Spleen (tissue), 11 donors: ENCODE measurements around the gene FSHR. TPM values are rescaled to one million over a fixed set of nuclear protein-coding genes. Genes with fewer than 3 reads are reported as not detected.

Experiments
- DNase-seq: peaks from one replicate; pipeline ENCODE4 v3.0.0-alpha.2; 2020
- H3K27ac ChIP-seq, 8 donors: fragments of 200-600 bp; sonication (generic) in 7 of 8; 1 replicate in 4 of 8; 2 replicates in 4 of 8; pipeline versions ENCODE4 v1.5.0 to v1.8.0; 2016 to 2021; ENCODE audit warnings: inconsistent platforms in 4 of 8, mild to moderate bottlenecking in 4 of 8, moderate library complexity in 1 of 8
- H3K27me3 ChIP-seq, 7 donors: fragments of 200-600 bp; sonication (generic) in 6 of 7; replicated peaks in 1 of 7; 1 replicate in 4 of 7; 2 replicates in 3 of 7; pipeline versions ENCODE4 v1.5.0 to v1.8.0; 2016 to 2021; ENCODE audit warnings: inconsistent platforms in 3 of 7, mild to moderate bottlenecking in 1 of 7
- H3K36me3 ChIP-seq, 6 donors: fragments of 200-600 bp; sonication (generic) in 5 of 6; 1 replicate in 4 of 6; 2 replicates in 2 of 6; pipeline versions ENCODE4 v1.5.0 to v1.8.0; 2016 to 2021; ENCODE audit warnings: inconsistent platforms in 2 of 6
- H3K4me1 ChIP-seq, 6 donors: fragments of 200-600 bp; sonication (generic) in 5 of 6; 1 replicate in 3 of 6; 2 replicates in 3 of 6; pipeline versions ENCODE4 v1.5.0 to v1.8.0; 2016 to 2021; ENCODE audit warnings: inconsistent platforms in 3 of 6
- H3K4me3 ChIP-seq, 8 donors: fragments of 200-600 bp; sonication (generic) in 7 of 8; 1 replicate in 4 of 8; 2 replicates in 4 of 8; pipeline versions ENCODE4 v1.5.0 to v1.8.0; 2016 to 2021; ENCODE audit warnings: inconsistent platforms in 4 of 8, mild to moderate bottlenecking in 4 of 8, moderate library complexity in 2 of 8
- H3K9me3 ChIP-seq, 8 donors: fragments of 200-600 bp; sonication (generic) in 7 of 8; 1 replicate in 4 of 8; 2 replicates in 4 of 8; pipeline versions ENCODE4 v1.5.0 to v1.8.0; 2016 to 2021; ENCODE audit warnings: inconsistent platforms in 4 of 8
- POLR2A ChIP-seq, 3 donors: fragments of 450-650 bp; IDR thresholded peaks; one replicate each; pipeline ENCODE4 v1.5.1; 2017; ENCODE audit warnings: antibody characterized with exemption in 3 of 3, mild to moderate bottlenecking in 1 of 3
- POLR2AphosphoS5 ChIP-seq, 3 donors: sonication (generic); formaldehyde crosslinking; IDR thresholded peaks; one replicate each; pipeline ENCODE4 v1.5.1; 2017; ENCODE audit warnings: antibody characterized with exemption in 3 of 3
- WGBS, 5 donors: extraction: QIAGEN DNeasy Blood & Tissue Kit in 3 of 5; methylation state at CpG; one replicate each; pipeline versions ENCODE4 v1.1.5 to v1.1.7; 2013 to 2018; 5-methylcytosine and 5-hydroxymethylcytosine counted together
- intact Hi-C: fragments of 100-400 bp; cut with DNase I; formaldehyde crosslinking; loops from one replicate; pipeline ENCODE4 v1.15.0; 2023; ENCODE audit warnings: low total_unique reads
- polyA plus RNA-seq, 3 donors: library from polyadenylated mRNA; stranded (reverse); fragments of 200-250 nt; gene quantifications; one replicate each; pipeline ENCODE4 v1.2.1, GENCODE V29; 2013
- total RNA-seq, 7 donors: library from RNA; depleted of rRNA in 3 of 7; stranded (reverse); fragments of >200 nt in 3 of 7; fragmentation: NEBNext Ultra II Directional in 4 of 7; extraction: Animal tissue kit (Norgen Biotek cat#: 25700) in 4 of 7; gene quantifications; one replicate each; pipeline versions ENCODE4 v1.1.0 to v1.2.1, GENCODE V29; 2016 to 2021
- TF ChIP-seq, protein P1 (sequence below), 11 experiments: fragments of 200-600 bp in 7 of 11; fragments of 450-650 bp in 4 of 11; sonication (generic) in 4 of 11; IDR thresholded peaks in 8 of 11; conservative IDR thresholded peaks in 3 of 11; 1 replicate in 7 of 11; 2 replicates in 4 of 11; pipeline versions ENCODE4 v1.4.0 to v1.8.0; 2016 to 2021; ENCODE audit warnings: antibody characterized with exemption in 11 of 11, inconsistent platforms in 4 of 11, mild to moderate bottlenecking in 1 of 11
- donor health status: healthy with polysubstance abuse.
- donor health status: DM: no; HTN: no; CAD: no; lungs with moderate emphysema.
- donor health status: DM: no; HTN: no; CAD: no.
- donor health status: Bipolar disorder and iron deficiency.
- donor health status: healthy.
- donor health status: DM: no; HTN: no; CAD: no.
- donor health status: DM: yes; HTN: yes; CAD: no.

FSHR gene
- total and polyA plus RNA-seq, 10 donors, result 0.03 TPM; not detected in 9

DNA sequence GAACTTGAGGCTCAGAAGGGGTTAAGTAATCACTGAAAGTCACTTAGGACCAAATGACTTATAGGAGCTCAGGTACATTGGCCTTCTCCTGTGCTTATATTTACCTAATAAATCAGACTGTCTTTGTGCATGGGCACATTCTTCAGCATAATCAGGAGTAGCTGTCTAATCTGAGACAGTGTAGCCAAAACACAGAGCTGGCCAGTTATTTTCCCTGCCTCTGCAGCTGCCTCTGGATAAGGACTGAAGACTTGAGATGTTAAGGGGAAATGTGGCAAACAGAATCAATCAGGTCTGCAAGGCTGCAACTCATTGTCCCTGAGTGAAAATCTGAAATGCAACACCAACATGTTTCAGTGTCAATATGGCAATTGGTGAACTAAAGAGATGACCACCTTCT, 1.5 kb downstream of the FSHR start:
- H3K4me3 ChIP-seq, result no peak overlapping the region
- no peak for DNase-seq
- peaks cover 0 to 5% (median 0%) of the 10 kb centered on the region in 8 donors for H3K9me3 ChIP-seq
- no peak overlapping the region for H3K27ac ChIP-seq
- no peaks in the 10 kb centered on the region for H3K27me3 ChIP-seq
- intact Hi-C loops, result no loop called here
- TF ChIP-seq, protein P1, sequence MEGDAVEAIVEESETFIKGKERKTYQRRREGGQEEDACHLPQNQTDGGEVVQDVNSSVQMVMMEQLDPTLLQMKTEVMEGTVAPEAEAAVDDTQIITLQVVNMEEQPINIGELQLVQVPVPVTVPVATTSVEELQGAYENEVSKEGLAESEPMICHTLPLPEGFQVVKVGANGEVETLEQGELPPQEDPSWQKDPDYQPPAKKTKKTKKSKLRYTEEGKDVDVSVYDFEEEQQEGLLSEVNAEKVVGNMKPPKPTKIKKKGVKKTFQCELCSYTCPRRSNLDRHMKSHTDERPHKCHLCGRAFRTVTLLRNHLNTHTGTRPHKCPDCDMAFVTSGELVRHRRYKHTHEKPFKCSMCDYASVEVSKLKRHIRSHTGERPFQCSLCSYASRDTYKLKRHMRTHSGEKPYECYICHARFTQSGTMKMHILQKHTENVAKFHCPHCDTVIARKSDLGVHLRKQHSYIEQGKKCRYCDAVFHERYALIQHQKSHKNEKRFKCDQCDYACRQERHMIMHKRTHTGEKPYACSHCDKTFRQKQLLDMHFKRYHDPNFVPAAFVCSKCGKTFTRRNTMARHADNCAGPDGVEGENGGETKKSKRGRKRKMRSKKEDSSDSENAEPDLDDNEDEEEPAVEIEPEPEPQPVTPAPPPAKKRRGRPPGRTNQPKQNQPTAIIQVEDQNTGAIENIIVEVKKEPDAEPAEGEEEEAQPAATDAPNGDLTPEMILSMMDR (IDR thresholded peaks at IDR 0.05 in 8 of 11, conservative IDR thresholded peaks at IDR 0.05 in 3 of 11), result no peak
- TF ChIP-seq POLR2AphosphoS5 (IDR thresholded peaks at IDR 0.05) (no peak), POLR2A (IDR thresholded peaks at IDR 0.05) (no peak)
- no peaks in the 10 kb centered on the region for H3K4me1 ChIP-seq
- no peaks in the 10 kb centered on the region for H3K36me3 ChIP-seq

GRCh38 chr2:49146401-49146800, 7.9 kb downstream of the FSHR start:
- Histone ChIP-seq H3K4me1 (no peaks in the 10 kb centered on the region), H3K27me3 (no peaks in the 10 kb centered on the region), H3K9me3 (no peaks in the 10 kb centered on the region), H3K4me3 (no peak overlapping the region), H3K27ac (no peak overlapping the region), H3K36me3 (no peaks in the 10 kb centered on the region)
- DNase-seq, result no peak
- intact Hi-C loops, result no loop called here
- TF ChIP-seq POLR2A (IDR thresholded peaks at IDR 0.05) (no peak), POLR2AphosphoS5 (IDR thresholded peaks at IDR 0.05) (no peak)
- TF ChIP-seq, protein P1 (IDR thresholded peaks at IDR 0.05 in 8 of 11, conservative IDR thresholded peaks at IDR 0.05 in 3 of 11), result no peak
- WGBS, 5 donors, result 73 to 83% (median 80%) methylated on average over 3 of the region's 3 CpGs

GRCh38 chr2:49131801-49132200, 22.5 kb downstream of the FSHR start:
- WGBS, 5 donors, result 57 to 77% (median 66%) methylated on average over 1 of the region's 1 CpG
- DNase-seq, result no peak
- TF ChIP-seq, protein P1 (IDR thresholded peaks at IDR 0.05 in 8 of 11, conservative IDR thresholded peaks at IDR 0.05 in 3 of 11), result no peak
- TF ChIP-seq POLR2AphosphoS5 (IDR thresholded peaks at IDR 0.05), result no peak
- no peak for TF ChIP-seq POLR2A (IDR thresholded peaks at IDR 0.05)
- H3K9me3 ChIP-seq, result peaks cover 0 to 27% (median 19%) of the 10 kb centered on the region in 8 donors
- intact Hi-C loops, result no loop called here
- no peak overlapping the region for H3K27ac ChIP-seq
- H3K27me3 ChIP-seq, result no peaks in the 10 kb centered on the region
- H3K4me3 ChIP-seq, result no peak overlapping the region
- no peaks in the 10 kb centered on the region for H3K36me3 ChIP-seq
- no peaks in the 10 kb centered on the region for H3K4me1 ChIP-seq

DNA sequence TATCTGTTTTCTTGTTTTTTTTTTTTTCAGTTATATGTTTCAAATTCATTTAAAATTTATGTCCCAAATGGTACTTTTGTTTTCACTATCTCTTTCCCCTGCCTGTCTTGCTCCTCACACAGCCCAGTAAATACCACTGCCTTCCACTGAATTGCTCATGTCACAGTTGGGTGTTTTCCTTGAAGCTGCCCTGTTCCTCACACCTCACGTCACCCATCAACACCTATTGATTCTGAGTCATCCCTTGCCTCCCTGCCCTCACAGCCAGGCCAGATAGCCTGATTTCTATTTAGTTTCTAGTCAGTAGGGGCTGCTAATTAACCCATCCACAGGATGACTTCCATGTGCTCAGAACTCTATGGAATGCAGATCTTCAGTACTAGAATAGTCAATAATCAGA, 25.3 kb downstream of the FSHR start:
- intact Hi-C loops, result no loop called here
- H3K36me3 ChIP-seq, result no peaks in the 10 kb centered on the region
- WGBS, 5 donors, result 26 to 63% (median 53%) methylated on average over 1 of the region's 1 CpG
- peaks cover 0 to 26% (median 17%) of the 10 kb centered on the region in 8 donors for H3K9me3 ChIP-seq
- H3K27me3 ChIP-seq, result no peaks in the 10 kb centered on the region
- DNase-seq, result no peak
- no peaks in the 10 kb centered on the region for H3K4me1 ChIP-seq
- no peak overlapping the region for H3K27ac ChIP-seq
- TF ChIP-seq POLR2A (IDR thresholded peaks at IDR 0.05) (no peak), POLR2AphosphoS5 (IDR thresholded peaks at IDR 0.05) (no peak)
- TF ChIP-seq, protein P1 (IDR thresholded peaks at IDR 0.05 in 8 of 11, conservative IDR thresholded peaks at IDR 0.05 in 3 of 11), result no peak
- H3K4me3 ChIP-seq, result no peak overlapping the region
